HG03354 (cell line): ENCODE measurements around the gene TRPV5.

Experiments
- ATAC-seq: cut with Tn5 transposase; IDR thresholded peaks from one replicate; pipeline ENCODE4 v1.9.1; 2021; ENCODE audit warnings: mild to moderate bottlenecking; ENCODE audit not compliant: unreplicated experiment, poor library complexity, severe bottlenecking

Gene TRPV5

GRCh38 chr7:142874837-142875236, 58.7 kb downstream of the TRPV5 start:
- no peak for ATAC-seq

GRCh38 chr7:142874409-142874808, 59.1 kb downstream of the TRPV5 start:
- no peak for ATAC-seq

DNA sequence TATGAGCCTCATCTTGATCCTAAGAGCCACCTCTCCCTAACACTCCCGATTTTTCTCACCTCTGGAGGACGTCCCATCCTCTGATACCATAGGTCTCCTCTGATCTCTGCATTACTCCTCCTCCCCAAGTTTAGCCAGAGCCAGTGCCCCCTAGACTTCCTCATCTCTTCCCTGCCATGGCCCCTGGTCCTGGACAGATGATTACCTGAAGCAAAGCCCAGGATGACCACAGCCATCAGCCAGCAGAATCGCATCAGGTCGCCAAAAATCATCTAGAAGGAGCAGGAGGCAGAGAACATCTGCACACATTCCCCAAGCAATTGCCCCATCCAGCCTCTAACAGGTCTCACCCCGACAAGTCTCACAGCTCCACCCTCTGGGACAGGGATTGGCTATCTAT, 59.7 kb downstream of the TRPV5 start:
- no peak for ATAC-seq

- peak; percentile 80 for ATAC-seq
These were observed 60.2 kb downstream of the TRPV5 start for GRCh38 chr7:142873281-142873784.

GRCh38 chr7:142872106-142872675, 61.4 kb downstream of the TRPV5 start:
- ATAC-seq = no peak

DNA sequence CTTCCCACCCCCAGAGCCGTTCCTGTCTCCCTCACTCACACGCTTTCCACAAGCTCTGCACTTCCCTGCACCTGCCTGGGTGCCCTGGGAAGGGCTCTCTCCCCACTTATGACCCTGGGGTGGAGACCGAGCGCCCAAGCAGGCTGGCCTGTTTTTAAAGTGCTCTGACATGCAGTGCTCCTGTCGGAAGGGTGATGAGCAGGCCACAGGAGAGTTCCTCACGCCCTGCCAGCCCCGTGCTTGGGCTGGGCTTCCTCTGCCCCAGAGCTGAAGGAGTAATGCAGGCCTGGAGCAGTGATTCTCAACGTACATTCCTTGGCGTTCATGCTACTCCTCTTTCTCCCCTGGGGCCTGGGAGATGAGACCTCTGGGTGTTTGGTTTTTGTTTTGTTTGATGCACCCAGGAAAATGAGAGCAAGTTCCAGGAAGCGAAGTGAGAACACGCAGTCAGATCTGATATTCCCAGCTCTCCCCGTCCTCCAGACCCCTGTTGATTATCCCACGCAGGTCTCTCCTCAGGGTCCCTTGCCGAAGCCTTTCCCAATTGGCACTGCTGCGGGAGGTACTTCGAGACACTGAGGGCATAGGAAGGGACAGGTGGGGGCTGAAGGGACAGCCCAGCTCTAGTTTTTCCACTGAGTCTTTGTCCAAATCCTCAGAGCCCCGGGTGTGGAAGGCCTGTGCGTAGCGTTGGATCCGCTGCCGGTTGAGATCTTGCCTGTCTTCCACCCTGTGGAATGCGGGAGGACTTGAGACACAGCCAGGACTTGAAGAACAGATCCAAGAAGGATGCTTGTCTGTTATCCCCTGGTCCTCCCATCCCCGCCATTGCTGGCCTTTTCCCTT, 62.1 kb downstream of the TRPV5 start:
- no peak for ATAC-seq

DNA sequence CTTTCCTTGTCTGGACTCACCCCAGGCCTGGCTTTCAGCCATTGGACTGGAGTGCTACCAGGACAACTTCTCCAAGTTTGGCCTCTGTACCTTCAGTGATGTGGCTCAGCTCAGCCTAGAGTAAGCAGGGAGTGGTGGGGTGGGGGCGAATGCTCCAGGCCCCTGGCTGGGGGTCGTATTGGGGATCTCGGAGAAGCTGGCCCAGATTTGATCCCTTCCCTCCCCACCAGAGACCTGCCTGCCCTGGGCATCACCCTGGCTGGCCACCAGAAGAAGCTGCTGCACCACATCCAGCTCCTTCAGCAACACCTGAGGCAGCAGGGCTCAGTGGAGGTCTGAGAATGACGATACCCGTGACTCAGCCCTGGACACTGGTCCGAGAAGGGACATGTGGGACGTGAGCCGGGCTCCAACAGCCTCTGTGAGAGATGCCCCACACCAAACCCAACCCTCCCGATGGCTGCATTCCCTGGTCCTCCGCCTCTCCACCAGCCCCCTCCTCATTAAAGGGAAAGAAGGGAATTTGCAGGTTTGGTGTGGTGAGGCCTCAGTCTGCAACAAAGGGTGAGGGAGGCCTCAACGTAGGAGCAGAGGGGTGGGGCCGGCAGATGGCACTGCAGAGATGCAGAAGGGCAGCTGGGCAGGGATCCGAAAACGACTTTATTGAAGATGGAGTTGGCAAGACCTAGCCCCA, 62.8 kb downstream of the TRPV5 start:
- ATAC-seq = no peak

DNA sequence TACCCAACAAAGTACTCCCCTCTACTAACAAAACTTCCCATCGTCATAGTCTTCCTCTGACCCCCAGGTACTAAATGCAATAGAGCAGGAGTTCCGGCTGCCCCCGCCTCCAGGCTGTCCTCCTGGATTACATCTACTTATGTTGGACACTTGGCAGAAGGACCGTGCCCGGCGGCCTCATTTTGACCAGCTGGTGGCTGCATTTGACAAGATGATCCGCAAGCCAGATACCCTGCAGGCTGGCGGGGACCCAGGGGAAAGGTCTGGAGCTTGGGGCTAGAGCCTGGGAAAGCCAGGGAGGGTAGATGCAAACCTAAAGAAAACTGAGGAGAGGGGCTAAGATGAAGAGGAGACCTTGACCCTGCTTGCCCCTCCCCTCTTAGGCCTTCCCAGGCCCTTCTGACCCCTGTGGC, 63.4 kb downstream of the TRPV5 start:
- ATAC-seq = no peak

DNA sequence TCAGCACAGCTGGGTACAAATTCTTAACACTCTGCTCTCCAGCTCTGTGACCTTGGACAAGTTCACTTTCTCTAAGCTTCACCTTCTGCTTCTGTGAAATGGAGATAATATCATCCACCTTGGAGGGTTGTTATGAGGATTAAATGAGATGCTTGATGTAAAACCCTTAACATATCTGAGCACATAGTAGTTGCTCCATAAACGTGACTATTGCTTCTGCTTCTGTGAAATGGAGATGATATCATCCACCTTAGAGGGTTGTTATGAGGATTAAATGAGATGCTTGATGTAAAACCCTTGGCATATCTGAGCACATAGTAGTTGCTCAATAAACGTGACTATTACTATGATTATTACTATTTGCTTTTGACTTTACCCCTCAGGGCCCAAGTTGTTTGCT, 64.1 kb downstream of the TRPV5 start:
- no peak for ATAC-seq

DNA sequence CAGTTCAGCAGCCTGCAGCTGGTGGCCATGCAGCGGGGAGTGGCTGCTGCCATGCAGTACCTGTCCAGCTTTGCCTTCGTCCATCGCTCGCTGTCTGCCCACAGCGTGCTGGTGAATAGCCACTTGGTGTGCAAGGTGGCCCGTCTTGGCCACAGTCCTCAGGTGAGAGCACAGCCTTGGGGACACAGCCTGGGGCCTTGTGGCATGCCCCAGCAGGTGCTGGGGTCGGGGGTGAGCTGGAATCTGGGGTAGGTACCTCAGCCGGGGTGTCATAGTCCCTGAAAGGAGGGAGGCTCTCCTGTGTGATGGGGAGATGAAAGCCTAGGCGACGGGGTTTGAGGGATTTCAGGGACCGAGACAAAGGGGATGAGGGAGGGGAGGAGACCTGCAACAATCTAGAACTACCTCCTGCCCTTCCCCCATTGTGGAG, 64.5 kb downstream of the TRPV5 start:
- no peak for ATAC-seq

DNA sequence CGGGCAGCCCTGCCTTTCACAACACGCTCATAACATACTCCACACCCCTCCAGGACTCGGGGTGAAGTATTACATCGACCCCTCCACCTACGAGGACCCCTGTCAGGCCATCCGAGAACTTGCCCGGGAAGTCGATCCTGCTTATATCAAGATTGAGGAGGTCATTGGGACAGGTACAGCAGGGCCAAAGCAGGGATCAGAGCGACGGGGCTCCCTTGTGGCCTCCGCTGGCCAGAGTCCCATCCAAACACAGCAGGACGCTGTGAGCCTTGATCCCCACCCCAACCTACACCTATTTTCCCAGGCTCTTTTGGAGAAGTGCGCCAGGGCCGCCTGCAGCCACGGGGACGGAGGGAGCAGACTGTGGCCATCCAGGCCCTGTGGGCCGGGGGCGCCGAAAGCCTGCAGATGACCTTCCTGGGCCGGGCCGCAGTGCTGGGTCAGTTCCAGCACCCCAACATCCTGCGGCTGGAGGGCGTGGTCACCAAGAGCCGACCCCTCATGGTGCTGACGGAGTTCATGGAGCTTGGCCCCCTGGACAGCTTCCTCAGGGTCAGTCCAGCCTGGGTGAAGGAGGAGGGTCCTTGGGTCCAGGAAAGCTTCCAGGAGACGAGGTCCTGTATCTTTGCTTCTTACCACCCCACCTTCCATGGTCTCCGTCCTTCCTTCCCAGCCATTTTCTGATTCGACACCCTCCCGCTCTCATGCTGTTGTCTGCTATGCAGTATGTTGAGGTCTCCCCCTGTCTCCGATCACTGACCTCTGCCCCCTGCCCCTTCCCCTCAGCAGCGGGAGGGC, 65.2 kb downstream of the TRPV5 start:
- ATAC-seq = no peak

GRCh38 chr7:142867398-142868187, 66.0 kb downstream of the TRPV5 start:
- ATAC-seq = no peak

DNA sequence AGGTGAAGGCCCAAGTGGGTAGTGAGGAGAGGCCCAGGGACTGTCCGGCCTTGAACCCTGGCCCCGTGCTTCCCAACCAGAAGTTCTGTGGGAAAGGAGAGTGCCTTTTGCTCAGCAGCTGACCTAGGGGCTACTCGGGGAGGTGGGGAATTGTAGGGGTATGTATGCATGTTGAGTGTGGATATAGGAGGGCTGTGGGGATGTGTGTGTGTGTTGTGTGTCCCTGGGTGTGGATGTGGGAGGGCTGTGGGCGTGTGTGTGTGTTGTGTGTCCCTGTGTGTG, 66.5 kb downstream of the TRPV5 start:
- no peak for ATAC-seq

DNA sequence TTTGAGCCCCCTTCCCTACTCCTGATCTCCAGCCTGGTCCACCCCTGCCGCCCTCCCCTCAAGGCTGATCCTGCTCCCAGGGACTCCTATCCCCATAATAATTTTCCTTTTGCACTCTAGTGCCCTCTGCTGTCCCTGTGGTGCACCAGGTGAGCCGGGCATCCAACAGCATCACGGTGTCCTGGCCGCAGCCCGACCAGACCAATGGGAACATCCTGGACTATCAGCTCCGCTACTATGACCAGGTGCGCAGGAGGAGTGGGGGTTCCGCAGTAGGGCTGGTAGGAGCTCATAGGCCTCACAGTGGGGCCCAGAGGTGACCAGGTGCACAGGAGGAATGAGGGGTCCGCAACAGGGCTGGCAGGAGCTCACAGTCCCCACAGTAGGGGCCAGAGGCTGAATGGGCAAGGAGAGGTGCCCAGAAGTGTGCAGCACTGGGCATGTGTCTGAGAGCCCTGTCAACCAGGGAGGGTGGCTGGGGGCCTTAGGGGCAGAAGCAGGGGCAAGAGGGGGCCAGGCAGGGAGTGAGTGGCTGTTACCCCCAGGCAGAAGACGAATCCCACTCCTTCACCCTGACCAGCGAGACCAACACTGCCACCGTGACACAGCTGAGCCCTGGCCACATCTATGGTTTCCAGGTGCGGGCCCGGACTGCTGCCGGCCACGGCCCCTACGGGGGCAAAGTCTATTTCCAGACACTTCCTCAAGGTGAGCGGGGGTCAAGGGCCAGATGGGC, 67.0 kb downstream of the TRPV5 start:
- ATAC-seq = no peak

- ATAC-seq = no peak
These were observed 67.8 kb downstream of the TRPV5 start for GRCh38 chr7:142865766-142866165.

- no peak for ATAC-seq
These were observed 68.4 kb downstream of the TRPV5 start for GRCh38 chr7:142864980-142865747.

DNA sequence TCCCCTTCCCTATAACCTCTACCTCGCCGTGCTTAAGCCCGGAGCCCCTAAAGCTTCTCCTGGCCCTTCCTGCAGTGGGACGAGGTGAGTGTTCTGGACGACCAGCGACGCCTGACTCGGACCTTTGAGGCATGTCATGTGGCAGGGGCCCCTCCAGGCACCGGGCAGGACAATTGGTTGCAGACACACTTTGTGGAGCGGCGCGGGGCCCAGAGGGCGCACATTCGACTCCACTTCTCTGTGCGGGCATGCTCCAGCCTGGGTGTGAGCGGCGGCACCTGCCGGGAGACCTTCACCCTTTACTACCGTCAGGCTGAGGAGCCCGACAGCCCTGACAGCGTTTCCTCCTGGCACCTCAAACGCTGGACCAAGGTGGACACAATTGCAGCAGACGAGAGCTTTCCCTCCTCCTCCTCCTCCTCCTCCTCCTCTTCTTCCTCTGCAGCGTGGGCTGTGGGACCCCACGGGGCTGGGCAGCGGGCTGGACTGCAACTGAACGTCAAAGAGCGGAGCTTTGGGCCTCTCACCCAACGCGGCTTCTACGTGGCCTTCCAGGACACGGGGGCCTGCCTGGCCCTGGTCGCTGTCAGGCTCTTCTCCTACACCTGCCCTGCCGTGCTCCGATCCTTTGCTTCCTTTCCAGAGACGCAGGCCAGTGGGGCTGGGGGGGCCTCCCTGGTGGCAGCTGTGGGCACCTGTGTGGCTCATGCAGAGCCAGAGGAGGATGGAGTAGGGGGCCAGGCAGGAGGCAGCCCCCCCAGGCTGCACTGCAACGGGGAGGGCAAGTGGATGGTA, 69.5 kb downstream of the TRPV5 start:
- no peak for ATAC-seq
